ENCODE measurements around the gene PARD3B.

PARD3B gene

DNA sequence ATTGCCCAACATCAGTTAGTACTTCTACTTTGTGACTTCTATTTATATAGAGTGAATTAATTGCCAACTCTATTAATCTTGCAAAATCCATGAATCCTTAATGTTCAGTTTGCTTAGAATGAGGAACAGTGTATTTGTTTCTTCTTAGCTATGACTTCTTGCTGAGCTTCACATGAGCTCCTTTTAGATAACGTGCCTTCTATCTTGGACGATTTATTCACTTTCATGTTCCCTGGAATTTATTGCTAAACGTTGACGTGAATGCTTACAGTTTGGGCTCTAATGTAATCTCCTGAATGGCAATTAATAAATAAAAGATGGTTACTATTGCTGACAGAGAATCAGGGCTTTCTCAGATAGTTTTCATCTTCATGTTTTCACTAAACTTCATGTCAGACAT, 752.6 kb downstream of the PARD3B start:
- DNase-seq (ENCODE audit: low read depth in 3 of 3, low spot score in 1 of 3): no peak

- DNase-seq (ENCODE audit: low read depth in 3 of 3, low spot score in 1 of 3): no peak
Observed at GRCh38 chr2:205311201-205311600, 765.9 kb downstream of the PARD3B start.

- no peak for DNase-seq (ENCODE audit: low read depth in 3 of 3, low spot score in 1 of 3)
Observed at GRCh38 chr2:205321231-205321630, 776.0 kb downstream of the PARD3B start.

DNA sequence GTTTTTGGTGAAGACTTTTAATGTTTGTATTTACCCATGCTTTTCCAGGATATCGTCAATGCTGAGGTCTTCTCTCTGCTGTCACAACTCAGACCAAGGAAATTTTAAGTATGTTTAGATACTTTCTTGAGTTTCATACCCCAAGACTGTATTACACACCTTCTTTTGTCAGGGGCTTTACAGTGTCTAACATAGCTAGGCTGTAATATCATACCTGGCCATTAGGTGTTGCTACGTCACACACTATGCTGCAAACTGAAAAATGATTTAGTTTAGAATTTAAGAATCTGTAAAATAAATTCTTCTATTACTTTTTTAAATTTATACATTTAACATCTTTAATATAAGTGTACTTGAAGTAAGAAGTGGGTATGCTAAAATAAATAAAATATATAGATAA, 778.7 kb downstream of the PARD3B start:
- DNase-seq (ENCODE audit: low read depth in 3 of 3, low spot score in 1 of 3): no peak

DNA sequence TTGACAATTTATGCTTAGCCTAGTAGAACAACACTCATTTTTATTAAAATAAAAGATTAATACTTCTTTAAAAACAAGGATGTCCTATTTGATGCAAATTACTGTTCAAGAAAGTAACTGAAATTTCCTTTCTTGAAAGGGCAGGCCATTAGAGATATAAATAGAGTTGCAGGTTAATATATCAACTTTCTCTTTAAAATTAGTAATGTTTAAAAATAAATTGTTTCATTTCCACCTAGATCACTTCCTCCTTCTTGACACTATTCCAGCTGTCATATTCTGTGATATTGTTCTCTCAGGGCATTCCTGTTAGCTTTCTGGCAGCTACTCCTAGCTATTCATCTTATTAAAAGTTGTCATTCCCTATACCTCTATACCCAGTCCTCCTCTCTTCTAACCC, 779.1 kb downstream of the PARD3B start:
- DNase-seq (ENCODE audit: low read depth in 3 of 3, low spot score in 1 of 3): no peak

GRCh38 chr2:205333351-205333750, 788.1 kb downstream of the PARD3B start:
- no peak for DNase-seq (ENCODE audit: low read depth in 3 of 3, low spot score in 1 of 3)

- DNase-seq (ENCODE audit: low read depth in 3 of 3, low spot score in 1 of 3): no peak
Observed at GRCh38 chr2:205337274-205337673, 792.0 kb downstream of the PARD3B start.

- no peak for DNase-seq (ENCODE audit: low read depth in 3 of 3, low spot score in 1 of 3)
Observed at GRCh38 chr2:205338156-205338555, 792.9 kb downstream of the PARD3B start.

- no peak for DNase-seq (ENCODE audit: low read depth in 3 of 3, low spot score in 1 of 3)
Observed at GRCh38 chr2:205343103-205343502, 797.8 kb downstream of the PARD3B start.

DNA sequence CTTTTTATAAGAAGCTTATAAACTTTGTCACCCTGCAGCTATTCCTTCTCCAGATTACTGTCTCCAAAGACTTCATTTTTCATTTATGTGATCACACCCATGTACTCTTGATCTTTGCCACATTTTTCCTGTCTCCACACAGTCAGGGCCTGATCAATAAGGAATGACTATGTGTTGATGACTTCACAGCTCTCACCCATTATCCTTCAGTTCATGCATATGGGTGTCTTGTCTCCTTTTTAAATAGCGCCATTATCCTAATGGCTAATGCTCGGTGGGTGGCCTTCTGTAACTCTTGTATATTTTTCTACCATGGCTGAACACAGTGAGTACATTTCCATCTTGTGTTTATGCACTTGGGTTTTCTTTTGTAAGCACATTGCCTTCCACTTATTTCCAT, 801.4 kb downstream of the PARD3B start:
- DNase-seq (ENCODE audit: low read depth in 3 of 3, low spot score in 1 of 3): no peak

DNA sequence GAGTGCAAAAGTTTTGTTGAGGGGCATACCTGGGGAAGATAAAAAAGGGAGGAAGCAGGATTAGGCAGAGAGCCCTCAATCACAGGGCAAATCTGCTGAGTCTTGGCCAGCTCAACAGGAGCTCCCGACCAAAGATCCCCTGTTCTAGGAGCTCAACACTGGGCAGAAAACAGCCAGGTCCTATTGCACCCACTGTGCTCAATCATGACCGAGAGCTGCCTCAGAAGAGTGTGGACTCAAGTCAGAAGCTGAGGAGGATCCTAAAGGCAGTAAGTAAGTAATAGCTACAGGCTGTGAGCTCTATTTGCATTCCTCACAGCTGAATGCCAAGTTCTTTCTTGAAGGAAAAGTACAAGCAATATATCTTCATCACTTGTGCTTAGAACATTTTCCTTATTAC, 802.6 kb downstream of the PARD3B start:
- DNase-seq (ENCODE audit: low read depth in 3 of 3, low spot score in 1 of 3): no peak

DNA sequence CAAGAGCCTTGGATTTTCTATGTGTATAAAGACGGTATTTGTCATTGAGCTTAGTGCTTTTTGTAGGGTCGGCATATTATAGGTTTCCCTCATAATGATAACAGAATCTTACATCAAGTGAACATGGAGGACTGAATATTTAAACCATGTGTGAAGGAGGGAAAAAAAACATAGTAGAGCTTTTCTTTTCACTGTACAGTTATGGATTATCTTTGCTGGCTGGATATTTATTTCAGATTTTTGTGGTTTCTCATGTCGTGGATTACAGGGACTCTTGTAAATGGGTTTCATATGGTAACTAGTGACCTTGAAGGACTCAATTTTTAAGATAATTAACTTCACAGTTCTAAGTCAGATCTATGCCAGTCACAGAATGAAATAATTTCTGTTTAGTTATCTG, 806.8 kb downstream of the PARD3B start:
- no peak for DNase-seq (ENCODE audit: low read depth in 3 of 3, low spot score in 1 of 3)

- DNase-seq (ENCODE audit: low read depth in 3 of 3, low spot score in 1 of 3): no peak
Observed at GRCh38 chr2:205352593-205352992, 807.3 kb downstream of the PARD3B start.

DNA sequence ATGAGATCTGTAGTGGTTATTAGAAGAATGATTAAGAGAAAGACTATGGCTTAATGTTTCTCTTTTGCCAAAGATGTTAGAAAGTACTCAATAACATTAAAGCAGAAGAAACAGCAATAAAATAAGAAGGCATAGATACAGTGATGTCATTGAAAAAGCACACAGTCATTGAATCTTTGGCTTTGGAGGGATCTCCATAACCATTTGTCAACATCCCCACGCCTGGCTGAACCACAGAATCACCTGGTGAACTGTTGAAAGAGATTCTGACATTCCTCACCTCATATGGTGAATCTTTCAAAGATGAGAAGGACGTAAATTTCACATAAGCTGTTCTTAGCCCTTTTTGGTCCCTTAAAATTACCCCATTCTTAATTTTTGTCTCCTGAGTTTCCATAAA, 812.5 kb downstream of the PARD3B start:
- DNase-seq (ENCODE audit: low read depth in 3 of 3, low spot score in 1 of 3): no peak

DNA sequence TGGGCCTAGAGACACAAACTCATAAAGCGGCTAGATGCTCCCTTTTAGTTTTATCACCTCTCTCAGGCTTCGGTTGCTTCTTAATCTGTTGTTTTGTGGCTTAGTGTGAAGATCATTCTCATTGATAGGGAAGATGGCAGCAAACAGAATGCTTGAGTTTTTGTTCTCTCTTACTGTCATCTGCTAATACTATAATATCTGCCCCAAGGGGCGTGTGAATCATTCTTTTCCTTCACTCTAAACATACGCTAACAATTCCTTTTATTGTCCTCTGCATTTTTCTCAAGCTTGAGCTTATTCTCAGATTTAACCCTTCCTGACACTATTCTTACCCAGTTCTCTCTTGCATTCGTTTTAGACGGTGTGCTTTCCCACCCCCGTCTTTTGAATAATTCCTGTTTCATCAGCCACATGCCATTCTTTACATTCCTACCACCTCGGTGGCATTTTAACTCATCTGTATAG, 813.1 kb downstream of the PARD3B start:
- no peak for DNase-seq (ENCODE audit: low read depth in 3 of 3, low spot score in 1 of 3)

DNA sequence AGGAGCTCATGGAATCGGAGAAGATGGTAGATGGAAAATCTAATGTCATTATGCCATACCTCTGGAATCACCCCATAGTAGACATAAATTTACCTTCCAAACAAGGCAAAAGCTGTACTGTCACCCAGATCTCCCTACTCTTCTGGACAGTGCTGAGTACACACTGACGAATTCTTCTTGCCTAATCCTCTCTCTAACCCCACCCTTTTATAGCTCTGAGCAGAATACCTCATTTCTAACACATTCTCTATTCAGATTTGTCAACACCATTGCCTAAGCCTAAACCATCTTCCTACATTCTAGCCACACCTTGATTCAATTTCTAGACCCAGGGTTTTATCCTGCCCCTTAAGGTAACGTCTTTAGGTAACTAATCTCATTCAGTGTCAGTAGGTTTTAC, 816.0 kb downstream of the PARD3B start:
- DNase-seq (ENCODE audit: low read depth in 3 of 3, low spot score in 1 of 3): no peak

DNA sequence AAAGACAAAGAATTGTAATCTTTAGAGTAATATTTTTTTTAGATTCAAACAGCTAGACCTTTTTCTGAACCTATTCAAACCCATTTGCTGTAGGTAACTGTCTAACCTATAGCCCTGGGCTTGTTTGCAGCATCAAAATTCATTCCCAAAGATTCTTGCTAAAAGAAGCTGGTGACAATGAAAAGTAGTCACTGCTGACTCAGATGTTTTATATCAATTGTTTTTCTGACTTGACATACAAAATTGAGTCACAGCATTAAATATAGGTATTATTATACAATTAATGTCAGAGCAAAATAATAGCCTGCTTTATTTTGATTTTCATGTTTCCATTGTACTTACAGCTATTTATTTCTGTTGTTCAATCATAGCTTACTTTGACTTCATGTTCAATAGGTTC, 816.7 kb downstream of the PARD3B start:
- no peak for DNase-seq (ENCODE audit: low read depth in 3 of 3, low spot score in 1 of 3)

DNA sequence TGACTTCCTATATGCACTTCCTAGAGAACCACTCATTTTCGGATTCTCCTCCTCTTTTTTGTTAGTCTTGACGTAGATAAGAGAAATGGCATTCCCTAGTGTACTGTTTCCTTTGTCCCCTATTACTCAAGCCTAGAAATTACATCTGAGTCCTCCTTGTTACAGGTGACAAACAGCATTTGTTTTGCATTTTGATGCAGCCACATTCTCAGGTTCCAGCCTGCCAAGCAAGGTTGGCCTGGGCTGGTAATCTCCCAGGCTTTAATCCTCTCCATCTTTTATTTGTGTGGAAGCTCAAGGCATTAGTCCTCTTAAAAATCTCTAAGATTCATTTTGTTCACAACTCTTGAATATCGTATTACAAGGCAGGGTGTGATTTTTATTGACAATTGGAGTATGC, 819.0 kb downstream of the PARD3B start:
- DNase-seq (ENCODE audit: low read depth in 3 of 3, low spot score in 1 of 3): no peak

GRCh38 chr2:205366336-205367060, 821.2 kb downstream of the PARD3B start:
- no peak for DNase-seq (ENCODE audit: low read depth in 3 of 3, low spot score in 1 of 3)

DNA sequence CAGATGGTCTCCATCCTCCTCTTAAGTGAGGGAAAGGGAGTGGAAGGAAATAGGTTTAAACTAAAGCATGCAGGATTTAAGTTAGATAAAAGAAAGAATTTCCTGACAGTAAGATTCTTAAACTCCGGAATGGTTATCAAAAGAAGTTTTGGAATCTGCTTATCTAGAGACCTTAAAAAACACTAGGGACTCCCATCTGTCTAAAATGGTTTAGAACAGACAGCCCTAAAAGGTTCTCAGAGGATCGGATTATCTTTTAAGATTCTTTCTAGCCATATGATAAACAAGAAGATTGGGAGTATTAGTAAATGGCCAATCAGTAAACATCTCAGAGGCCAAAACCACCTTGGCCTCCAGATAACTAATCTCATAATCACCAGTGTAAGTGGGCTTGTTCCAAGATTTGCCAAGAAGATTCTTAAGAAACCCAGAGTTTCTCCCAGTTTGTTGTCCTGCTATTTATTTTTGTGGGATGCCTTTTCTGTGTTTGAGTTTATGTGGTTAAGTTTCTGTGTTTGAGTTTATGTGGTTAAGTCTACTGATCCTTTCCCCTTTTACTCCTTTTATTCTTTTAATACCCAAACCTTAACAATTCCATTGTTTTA, 822.2 kb downstream of the PARD3B start:
- no peak for DNase-seq (ENCODE audit: low read depth in 3 of 3, low spot score in 1 of 3)

DNA sequence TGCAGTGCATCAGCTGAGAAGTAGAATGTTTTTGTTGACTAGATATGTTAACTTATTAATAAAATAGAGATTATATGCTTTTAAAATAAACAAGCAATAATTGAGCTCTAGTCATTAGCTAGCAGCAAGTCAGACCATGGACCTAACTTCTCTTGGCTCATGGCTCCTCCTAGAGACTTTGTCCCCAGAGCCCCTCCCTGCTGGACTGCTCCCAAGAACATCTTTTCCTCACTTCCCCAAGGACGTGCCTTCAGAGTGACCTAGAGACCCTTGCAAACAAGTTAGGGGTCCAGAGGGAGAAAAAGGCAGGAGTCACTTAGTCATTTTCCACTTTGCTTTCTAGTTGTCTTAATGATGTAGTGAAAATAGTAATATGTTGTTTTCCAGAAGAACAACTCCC, 824.5 kb downstream of the PARD3B start:
- no peak for DNase-seq (ENCODE audit: low read depth in 3 of 3, low spot score in 1 of 3)

DNA sequence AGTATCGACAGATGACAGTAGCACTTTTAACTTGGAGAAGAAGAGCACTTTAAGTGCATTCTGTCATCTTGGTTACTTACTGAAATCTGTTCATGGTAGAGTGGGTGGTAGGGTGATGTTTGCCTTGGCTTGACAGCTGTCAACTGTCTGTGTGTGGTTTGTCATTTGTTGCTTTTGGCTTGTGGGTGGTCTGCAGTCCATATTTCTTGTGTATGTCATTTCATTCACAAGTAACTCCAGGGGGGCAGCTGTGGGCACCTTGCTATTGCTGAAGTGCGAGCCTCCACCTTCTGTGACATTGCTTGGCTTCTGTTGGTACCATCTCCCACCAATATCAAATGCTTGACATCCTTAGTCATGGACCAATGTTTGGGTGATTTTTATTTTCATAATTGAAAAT, 825.5 kb downstream of the PARD3B start:
- DNase-seq (ENCODE audit: low read depth in 3 of 3, low spot score in 1 of 3): no peak

GRCh38 chr2:205372141-205372540, 826.9 kb downstream of the PARD3B start:
- DNase-seq (ENCODE audit: low read depth in 3 of 3, low spot score in 1 of 3): no peak
